Karpas-422 (cell line): ENCODE measurements around the gene MYH9. TPM values are rescaled to one million over a fixed set of nuclear protein-coding genes. Genes with fewer than 3 reads are reported as not detected.

Experiments used
- DNase-seq: peaks from one replicate; pipeline ENCODE4 v3.0.0-alpha.2; 2015
- H2AFZ ChIP-seq: fragments of 200-600 bp; sonication (generic); 2 replicates; pipeline ENCODE4 v1.6.1; 2014; ENCODE audit warnings: antibody characterized with exemption, low read length, mixed read lengths
- H3K27ac ChIP-seq: fragments of 200-600 bp; sonication (generic); 2 replicates; pipeline ENCODE4 v1.5.1; 2014; ENCODE audit warnings: mild to moderate bottlenecking, low read length, moderate library complexity
- H3K27me3 ChIP-seq: fragments of 200-600 bp; sonication (generic); 2 replicates; pipeline ENCODE4 v1.6.1; 2014; ENCODE audit warnings: low read length, mixed read lengths
- H3K36me3 ChIP-seq: fragments of 200-600 bp; sonication (generic); 2 replicates; pipeline ENCODE4 v1.6.1; 2014; ENCODE audit warnings: low read length, mixed read lengths; ENCODE audit not compliant: insufficient read depth
- H3K4me1 ChIP-seq: fragments of 200-600 bp; sonication (generic); 2 replicates; pipeline ENCODE4 v1.6.1; 2014; ENCODE audit warnings: mild to moderate bottlenecking, low read length, mixed read lengths
- H3K4me2 ChIP-seq: fragments of 200-600 bp; sonication (generic); 2 replicates; pipeline ENCODE4 v1.6.1; 2014; ENCODE audit warnings: low read length, low read depth, mild to moderate bottlenecking; ENCODE audit not compliant: poor library complexity, severe bottlenecking
- H3K4me3 ChIP-seq: fragments of 200-600 bp; sonication (generic); 2 replicates; pipeline ENCODE4 v1.5.1; 2014; ENCODE audit warnings: mild to moderate bottlenecking, antibody characterized with exemption, low read length, mixed read lengths
- H3K79me2 ChIP-seq: fragments of 200-600 bp; sonication (generic); 2 replicates; pipeline ENCODE4 v1.6.1; 2014; ENCODE audit warnings: mild to moderate bottlenecking, low read length, mixed read lengths
- H3K9ac ChIP-seq: fragments of 200-600 bp; sonication (generic); 2 replicates; pipeline ENCODE4 v1.6.0; 2014; ENCODE audit warnings: low read length
- H3K9me2 ChIP-seq: fragments of 200-600 bp; sonication (generic), shearing (Covaris generic); replicated peaks from 2 replicates; pipeline ENCODE4 v1.6.0; 2014; ENCODE audit warnings: mild to moderate bottlenecking, low read length, moderate library complexity; ENCODE audit not compliant: insufficient read depth
- H3K9me3 ChIP-seq: fragments of 300-700, 200-600 bp; sonication (generic); 2 replicates; pipeline ENCODE4 v1.6.1; 2014; ENCODE audit warnings: low read length, mixed read lengths
- H4K20me1 ChIP-seq: fragments of 200-600 bp; sonication (generic); 2 replicates; pipeline ENCODE4 v1.6.1; 2014; ENCODE audit warnings: mild to moderate bottlenecking, antibody characterized with exemption, low read length, low read depth; ENCODE audit not compliant: insufficient read depth
- total RNA-seq: library from RNA; depleted of rRNA; stranded (reverse); fragments of >200 nt; shearing (Covaris generic); gene quantifications from 2 replicates; pipeline ENCODE4 v1.2.3, GENCODE V29; 2014; ENCODE audit warnings: low replicate concordance

The MYH9 gene
- total RNA-seq, 1 experiment from 2014 or later, result 57.5 TPM

GRCh38 chr22:36369922-36370791 is 17.6 kb downstream of the MYH9 start:
- Histone ChIP-seq H3K4me1 (peaks cover 78% of the 10 kb centered on the region), H3K27ac (peak overlapping the region; percentile 83), H3K9me3 (no peaks in the 10 kb centered on the region), H4K20me1 (peaks cover 19% of the 10 kb centered on the region), H3K4me2 (peak overlapping the region; percentile 55), H3K36me3 (no peaks in the 10 kb centered on the region; the same call in 1 of the 2 replicates), H3K9me2 (no peaks in the 10 kb centered on the region), H3K9ac (peak overlapping the region; percentile 43), H2AFZ (no peak overlapping the region), H3K79me2 (peaks cover 100% of the 10 kb centered on the region), H3K4me3 (peak overlapping the region; percentile 16), H3K27me3 (no peaks in the 10 kb centered on the region)
- peak; percentile 89 for DNase-seq

- Histone ChIP-seq H2AFZ (no peak overlapping the region), H4K20me1 (peaks cover 13% of the 10 kb centered on the region), H3K4me1 (peaks cover 87% of the 10 kb centered on the region), H3K27ac (peak overlapping the region; percentile 83), H3K9ac (peak overlapping the region; percentile 43; the same call in 1 of the 2 replicates), H3K4me3 (peak overlapping the region; percentile 16; the same call in 1 of the 2 replicates), H3K27me3 (no peaks in the 10 kb centered on the region), H3K36me3 (no peaks in the 10 kb centered on the region; the same call in 1 of the 2 replicates), H3K4me2 (peak overlapping the region; percentile 55), H3K9me2 (no peaks in the 10 kb centered on the region), H3K79me2 (peaks cover 100% of the 10 kb centered on the region), H3K9me3 (no peaks in the 10 kb centered on the region)
- no peak for DNase-seq
Measured at GRCh38 chr22:36369004-36369921, 18.5 kb downstream of the MYH9 start.

- no peak overlapping the region for H3K27ac ChIP-seq
Measured at GRCh38 chr22:36368359-36368983, 19.3 kb downstream of the MYH9 start.

GRCh38 chr22:36367479-36367878 is 20.3 kb downstream of the MYH9 start:
- H3K79me2 ChIP-seq, result peaks cover 100% of the 10 kb centered on the region
- H3K9ac ChIP-seq, result peak overlapping the region; percentile 10; the same call in 1 of the 2 replicates
- DNase-seq, result no peak
- no peak overlapping the region for H3K4me2 ChIP-seq
- no peak overlapping the region for H2AFZ ChIP-seq
- H3K4me1 ChIP-seq, result peaks cover 95% of the 10 kb centered on the region
- no peak overlapping the region for H3K27ac ChIP-seq
- H3K9me3 ChIP-seq, result no peaks in the 10 kb centered on the region
- H3K4me3 ChIP-seq, result no peak overlapping the region
- H4K20me1 ChIP-seq, result peaks cover 13% of the 10 kb centered on the region
- H3K36me3 ChIP-seq, result no peaks in the 10 kb centered on the region; the same call in 1 of the 2 replicates
- no peaks in the 10 kb centered on the region for H3K9me2 ChIP-seq
- no peaks in the 10 kb centered on the region for H3K27me3 ChIP-seq

More at GRCh38 chr22:36368359-36368983, 19.3 kb downstream of the MYH9 start:
- Histone ChIP-seq H4K20me1 (peaks cover 13% of the 10 kb centered on the region), H3K9ac (no peak overlapping the region), H3K4me1 (peaks cover 94% of the 10 kb centered on the region), H3K79me2 (peaks cover 100% of the 10 kb centered on the region), H3K9me2 (no peaks in the 10 kb centered on the region), H3K36me3 (no peaks in the 10 kb centered on the region; the same call in 1 of the 2 replicates), H3K4me2 (no peak overlapping the region), H3K4me3 (no peak overlapping the region), H2AFZ (no peak overlapping the region), H3K27me3 (no peaks in the 10 kb centered on the region), H3K9me3 (no peaks in the 10 kb centered on the region)
- no peak for DNase-seq

GRCh38 chr22:36367066-36367465 is 20.7 kb downstream of the MYH9 start:
- H3K36me3 ChIP-seq, result no peaks in the 10 kb centered on the region; the same call in 1 of the 2 replicates
- DNase-seq, result no peak
- no peaks in the 10 kb centered on the region for H3K9me3 ChIP-seq
- H3K4me2 ChIP-seq, result no peak overlapping the region
- no peaks in the 10 kb centered on the region for H3K9me2 ChIP-seq
- H3K27ac ChIP-seq, result no peak overlapping the region
- no peaks in the 10 kb centered on the region for H3K27me3 ChIP-seq
- peaks cover 95% of the 10 kb centered on the region for H3K4me1 ChIP-seq
- peaks cover 100% of the 10 kb centered on the region for H3K79me2 ChIP-seq
- H3K9ac ChIP-seq, result no peak overlapping the region
- peaks cover 13% of the 10 kb centered on the region for H4K20me1 ChIP-seq
- H2AFZ ChIP-seq, result no peak overlapping the region
- H3K4me3 ChIP-seq, result no peak overlapping the region

GRCh38 chr22:36366291-36366708 is 21.5 kb downstream of the MYH9 start:
- Histone ChIP-seq H3K27me3 (no peaks in the 10 kb centered on the region), H3K4me2 (no peak overlapping the region), H3K4me3 (no peak overlapping the region), H3K9me3 (no peaks in the 10 kb centered on the region), H4K20me1 (peaks cover 13% of the 10 kb centered on the region), H3K9me2 (no peaks in the 10 kb centered on the region), H3K79me2 (peaks cover 100% of the 10 kb centered on the region), H3K4me1 (peaks cover 95% of the 10 kb centered on the region), H3K27ac (no peak overlapping the region), H3K9ac (no peak overlapping the region), H3K36me3 (no peaks in the 10 kb centered on the region; the same call in 1 of the 2 replicates), H2AFZ (no peak overlapping the region)
- DNase-seq, result no peak

- Histone ChIP-seq H3K36me3 (no peaks in the 10 kb centered on the region; the same call in 1 of the 2 replicates), H2AFZ (no peak overlapping the region), H3K4me1 (peaks cover 94% of the 10 kb centered on the region), H3K9ac (no peak overlapping the region), H3K9me2 (no peaks in the 10 kb centered on the region), H3K4me2 (no peak overlapping the region), H3K79me2 (peaks cover 99% of the 10 kb centered on the region), H3K27me3 (no peaks in the 10 kb centered on the region), H4K20me1 (peaks cover 13% of the 10 kb centered on the region), H3K4me3 (no peak overlapping the region), H3K9me3 (no peaks in the 10 kb centered on the region), H3K27ac (no peak overlapping the region)
- DNase-seq, result no peak
Measured at GRCh38 chr22:36365020-36365411, 22.8 kb downstream of the MYH9 start.
